ENCODE data around the gene CLEC11A. TPM values are rescaled to one million over a fixed set of nuclear protein-coding genes. Genes with fewer than 3 reads are reported as not detected.
"Not testable (repeated sequence)": the region's sequence is repeated elsewhere in the genome, so short reads cannot be mapped to it uniquely, and the experiment has no call there.

The CLEC11A gene
- total RNA-seq, 1 donor from 2014 or later: 37.3 TPM

- Mint-ChIP-seq H3K36me3 (ENCODE audit: low read depth, unreplicated experiment) (peaks cover 4% of the 10 kb centered on the region), H3K9me3 (ENCODE audit: unreplicated experiment) (peaks cover 11% of the 10 kb centered on the region), H3K27me3 (ENCODE audit: unreplicated experiment) (peaks cover 5% of the 10 kb centered on the region), H3K4me3 (ENCODE audit: unreplicated experiment) (no peak overlapping the region), H3K4me1 (ENCODE audit: unreplicated experiment) (no peaks in the 10 kb centered on the region), H3K27ac (ENCODE audit: unreplicated experiment) (no peak overlapping the region)
- no peak for TF ChIP-seq CTCF (IDR thresholded peaks at IDR 0.05; ENCODE audit: unreplicated experiment)
- DNase-seq (ENCODE audit: low spot score): no peak
These were observed 49.3 kb downstream of the CLEC11A start for GRCh38 chr19:50772476-50772875.

GRCh38 chr19:50772912-50773311, 49.7 kb downstream of the CLEC11A start:
- H3K27me3 Mint-ChIP-seq (ENCODE audit: unreplicated experiment); H3K4me1 Mint-ChIP-seq (ENCODE audit: unreplicated experiment); DNase-seq (ENCODE audit: low spot score); H3K36me3 Mint-ChIP-seq (ENCODE audit: low read depth, unreplicated experiment); H3K4me3 Mint-ChIP-seq (ENCODE audit: unreplicated experiment); H3K27ac Mint-ChIP-seq (ENCODE audit: unreplicated experiment): not testable (repeated sequence)
- peaks cover 10% of the 10 kb centered on the region for H3K9me3 Mint-ChIP-seq (ENCODE audit: unreplicated experiment)

- not testable (repeated sequence) for H3K36me3 Mint-ChIP-seq (ENCODE audit: low read depth, unreplicated experiment); H3K4me1 Mint-ChIP-seq (ENCODE audit: unreplicated experiment); H3K4me3 Mint-ChIP-seq (ENCODE audit: unreplicated experiment); DNase-seq (ENCODE audit: low spot score); H3K27ac Mint-ChIP-seq (ENCODE audit: unreplicated experiment); H3K27me3 Mint-ChIP-seq (ENCODE audit: unreplicated experiment)
- H3K9me3 Mint-ChIP-seq (ENCODE audit: unreplicated experiment): peaks cover 10% of the 10 kb centered on the region
These were observed 50.3 kb downstream of the CLEC11A start for GRCh38 chr19:50773454-50773853.

Other genes with a start within 250 kb of the CLEC11A start
- 0.21 TPM for gene EMC10, start 246.9 kb upstream of the CLEC11A start, total RNA-seq (ENCODE audit: unreplicated experiment)
- not detected for gene GARIN5A, start 246.5 kb upstream of the CLEC11A start, total RNA-seq (ENCODE audit: unreplicated experiment)
- gene JOSD2, start 212.2 kb upstream of the CLEC11A start, total RNA-seq (ENCODE audit: unreplicated experiment): 0.46 TPM
- not detected for gene ASPDH, start 209.5 kb upstream of the CLEC11A start, total RNA-seq (ENCODE audit: unreplicated experiment)
- 3.0 TPM for gene LRRC4B, start 154.9 kb upstream of the CLEC11A start, total RNA-seq (ENCODE audit: unreplicated experiment)
- gene SYT3, start 83.5 kb upstream of the CLEC11A start, total RNA-seq (ENCODE audit: unreplicated experiment): 0.15 TPM
- gene C19orf81, start 73.9 kb upstream of the CLEC11A start, total RNA-seq (ENCODE audit: unreplicated experiment): not detected
- gene SHANK1, start 3.6 kb upstream of the CLEC11A start, total RNA-seq (ENCODE audit: unreplicated experiment): 6.5 TPM
- gene GPR32, start 47.1 kb downstream of the CLEC11A start, total RNA-seq (ENCODE audit: unreplicated experiment): not detected
- gene ACP4, start 67.1 kb downstream of the CLEC11A start, total RNA-seq (ENCODE audit: unreplicated experiment): not detected
- gene KLK1, start 100.4 kb downstream of the CLEC11A start, total RNA-seq (ENCODE audit: unreplicated experiment): 2.7 TPM
- not detected for gene KLK15, start 110.2 kb downstream of the CLEC11A start, total RNA-seq (ENCODE audit: unreplicated experiment)
- not detected for gene KLK3, start 131.6 kb downstream of the CLEC11A start, total RNA-seq (ENCODE audit: unreplicated experiment)
- gene KLK2, start 150.1 kb downstream of the CLEC11A start, total RNA-seq (ENCODE audit: unreplicated experiment): not detected
- gene KLK4, start 188.0 kb downstream of the CLEC11A start, total RNA-seq (ENCODE audit: unreplicated experiment): not detected
- gene KLK5, start 229.7 kb downstream of the CLEC11A start, total RNA-seq (ENCODE audit: unreplicated experiment): not detected
- 0.67 TPM for gene KLK6, start 246.2 kb downstream of the CLEC11A start, total RNA-seq (ENCODE audit: unreplicated experiment)

Data from endothelial cell (in vitro differentiated cells).